ENCODE results near the gene ADAM8.
"Not testable (repeated sequence)": the region's sequence is repeated elsewhere in the genome, so short reads cannot be mapped to it uniquely, and the experiment has no call there.

The ADAM8 gene

DNA sequence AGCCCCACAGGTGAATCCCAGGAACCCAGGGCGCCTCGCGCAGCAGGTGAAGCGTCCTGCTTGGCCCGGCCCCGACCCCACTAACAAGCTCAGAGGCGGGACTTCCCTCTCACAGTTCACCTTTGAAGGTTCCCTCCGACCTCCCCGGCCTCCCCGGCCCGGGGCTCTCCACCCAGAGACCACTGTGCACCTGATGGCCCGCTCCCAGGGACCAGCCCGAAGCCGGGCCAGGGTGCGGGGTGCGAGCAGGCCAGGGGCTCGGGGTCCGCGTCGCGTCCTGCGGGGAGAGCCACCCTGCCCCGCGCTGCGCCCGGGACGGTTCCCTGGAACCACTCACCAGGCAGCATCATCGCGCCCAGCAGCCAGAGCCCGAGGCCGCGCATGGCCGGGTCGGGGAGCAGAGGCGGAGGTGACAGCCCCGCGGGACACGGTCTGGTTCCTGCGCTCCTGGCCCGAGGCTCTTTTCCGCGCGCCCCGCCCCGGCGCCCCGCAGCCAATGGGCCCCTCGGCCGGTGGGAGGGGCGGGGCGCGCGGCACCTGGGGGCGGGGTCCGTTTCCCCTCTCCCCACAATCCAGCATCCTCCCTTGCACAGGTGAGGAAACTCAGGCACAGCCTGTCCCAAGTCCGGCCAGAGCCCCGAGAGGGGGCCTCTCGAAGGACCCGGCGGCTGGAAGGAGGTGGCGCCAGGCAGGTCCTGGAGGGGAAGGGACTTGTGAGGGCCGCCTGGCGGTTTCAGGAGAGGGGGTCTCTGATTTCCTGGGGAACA is at the start of gene ADAM8:
Gene ADAM8, minus strand, starts transcription at position 434 of the 767 bp plus-strand sequence. Its CDS starts 51 bp downstream, at position 383.
- DNase-seq = no peak

DNA sequence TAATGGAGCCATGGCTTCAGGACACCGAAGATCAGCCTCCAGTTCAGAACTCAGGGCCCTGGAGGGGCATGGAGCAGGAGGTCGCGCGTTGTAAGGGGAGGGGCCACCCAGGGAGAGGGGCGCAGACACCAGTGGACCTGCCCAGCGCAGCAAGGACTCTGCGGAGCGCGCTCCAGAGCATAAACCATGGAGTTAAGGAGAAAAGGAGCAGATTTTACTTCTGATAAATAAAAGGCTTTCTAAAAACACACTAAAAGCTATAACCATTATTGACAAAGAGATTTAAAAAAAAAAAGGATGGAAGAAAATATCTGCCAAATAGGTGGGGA is 49.5 kb upstream of the ADAM8 start:
- no peak for DNase-seq

DNA sequence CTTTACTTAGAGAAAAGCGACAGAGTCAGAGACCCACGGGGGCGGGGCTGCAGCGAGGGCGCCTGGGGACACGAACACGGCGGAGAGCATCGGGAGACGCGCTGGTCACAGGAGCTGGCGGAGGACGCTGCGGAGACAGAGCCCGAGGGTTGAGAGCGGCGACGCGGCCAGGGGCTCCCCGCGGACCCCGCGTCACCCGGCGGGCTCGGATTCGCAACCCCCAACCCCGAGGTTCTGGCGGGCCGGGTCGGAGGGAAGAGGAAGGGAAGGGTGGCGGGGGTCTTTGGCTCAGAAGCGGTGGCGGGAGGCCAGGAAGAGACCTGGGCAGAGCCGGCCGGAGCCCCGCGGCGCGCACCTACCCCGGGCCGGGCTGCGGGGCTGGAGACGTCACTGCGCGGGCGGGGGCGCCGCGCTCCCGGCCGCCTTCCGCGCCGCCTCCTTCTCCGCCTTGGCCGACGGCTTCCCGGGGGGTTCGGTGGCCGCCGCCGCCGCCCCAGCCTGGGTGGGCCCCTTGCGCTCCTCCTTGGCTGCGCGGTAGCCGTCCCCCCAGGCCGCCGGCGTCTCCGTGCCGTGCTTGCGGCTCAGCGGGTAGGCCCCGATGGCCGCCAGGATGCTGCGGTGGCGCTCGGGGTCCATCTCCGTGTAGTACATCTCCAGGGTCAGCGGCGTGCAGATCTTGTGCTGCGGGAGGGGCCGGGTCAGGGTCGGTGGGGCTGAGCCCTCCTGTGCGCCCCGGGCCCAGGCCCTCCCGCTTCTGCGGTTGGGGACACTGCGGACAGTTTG is 49.0 kb upstream of the ADAM8 start:
- DNase-seq = no peak

DNA sequence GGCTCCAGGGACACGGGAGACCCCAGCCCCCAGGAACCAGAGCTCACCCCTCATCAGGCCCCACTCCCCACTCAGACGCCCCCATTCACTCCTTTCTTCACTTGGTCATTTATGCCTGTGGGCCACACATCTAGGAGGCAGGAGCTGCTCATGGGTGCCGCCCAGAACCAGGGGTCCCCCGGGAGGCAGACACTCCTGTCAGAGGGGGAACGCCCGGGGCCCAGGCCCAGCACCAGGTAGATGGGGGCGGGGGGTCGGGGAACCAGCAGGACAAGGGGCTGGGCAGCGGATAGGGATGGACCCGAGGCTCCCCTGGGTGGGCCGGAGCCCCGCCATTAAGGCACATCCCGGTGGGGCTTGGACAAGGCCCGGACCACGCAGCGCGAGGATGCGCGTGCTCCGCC is 48.2 kb upstream of the ADAM8 start:
- DNase-seq = no peak

DNA sequence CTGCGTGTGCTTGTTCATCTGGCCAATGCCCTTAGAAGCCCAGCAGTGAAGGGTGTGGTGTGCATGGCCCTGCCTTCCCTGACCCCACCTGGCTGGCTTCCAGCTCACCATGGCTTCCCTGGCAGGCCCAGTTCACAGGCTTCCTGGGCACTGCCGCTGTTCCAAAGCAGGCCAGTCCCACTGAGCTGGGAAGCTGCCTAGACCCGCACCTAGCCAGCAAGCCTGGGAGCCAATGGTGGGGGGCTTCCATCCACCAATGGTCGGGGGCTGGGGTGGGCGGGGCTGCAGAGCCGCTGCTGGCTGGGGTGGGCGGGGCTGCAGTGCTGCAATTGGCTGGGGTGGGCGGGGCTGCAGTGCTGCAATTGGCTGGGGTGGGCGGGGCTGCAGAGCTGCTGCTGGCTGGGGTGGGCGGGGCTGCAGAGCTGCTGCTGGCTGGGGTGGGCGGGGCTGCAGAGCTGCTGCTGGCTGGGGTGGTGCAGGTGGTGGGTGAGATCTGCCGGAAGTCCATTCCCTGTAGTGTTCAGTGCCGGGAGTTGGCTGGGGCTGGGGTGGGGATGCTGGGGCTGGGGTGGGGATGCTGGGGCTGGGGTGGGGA is 47.6 kb upstream of the ADAM8 start:
- peak; percentile 82 for DNase-seq

DNA sequence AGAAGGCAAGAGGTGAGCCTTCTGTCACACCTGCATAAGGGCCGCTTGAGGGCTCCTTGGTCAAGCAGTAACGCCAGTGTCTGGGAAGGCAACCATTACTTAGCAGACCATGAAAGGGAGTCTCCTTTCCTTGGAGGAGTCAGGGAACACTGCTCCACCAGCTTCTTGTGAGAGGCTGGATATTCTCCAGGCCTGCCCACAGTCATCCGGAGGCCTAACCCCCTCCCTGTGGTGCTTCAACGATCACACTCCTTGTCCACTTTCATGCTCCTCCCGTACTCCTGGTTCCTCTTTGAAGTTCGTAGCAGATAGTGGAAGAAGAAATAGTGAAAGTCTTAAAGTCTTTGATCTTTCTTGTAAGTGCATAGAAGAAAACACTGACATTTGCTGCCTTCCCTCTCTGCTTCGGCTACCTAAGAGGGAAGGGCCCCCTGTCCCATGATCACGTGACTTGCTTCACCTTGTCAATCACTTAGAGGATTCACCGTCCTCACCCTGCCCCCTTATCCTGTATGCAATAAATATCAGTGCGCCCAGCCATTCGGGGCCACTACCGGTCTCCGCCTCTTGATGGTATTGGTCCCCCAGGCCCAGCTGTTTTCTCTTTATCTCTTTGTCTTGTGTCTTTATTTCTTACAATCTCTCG is 45.5 kb upstream of the ADAM8 start:
- DNase-seq = not testable (repeated sequence)

DNA sequence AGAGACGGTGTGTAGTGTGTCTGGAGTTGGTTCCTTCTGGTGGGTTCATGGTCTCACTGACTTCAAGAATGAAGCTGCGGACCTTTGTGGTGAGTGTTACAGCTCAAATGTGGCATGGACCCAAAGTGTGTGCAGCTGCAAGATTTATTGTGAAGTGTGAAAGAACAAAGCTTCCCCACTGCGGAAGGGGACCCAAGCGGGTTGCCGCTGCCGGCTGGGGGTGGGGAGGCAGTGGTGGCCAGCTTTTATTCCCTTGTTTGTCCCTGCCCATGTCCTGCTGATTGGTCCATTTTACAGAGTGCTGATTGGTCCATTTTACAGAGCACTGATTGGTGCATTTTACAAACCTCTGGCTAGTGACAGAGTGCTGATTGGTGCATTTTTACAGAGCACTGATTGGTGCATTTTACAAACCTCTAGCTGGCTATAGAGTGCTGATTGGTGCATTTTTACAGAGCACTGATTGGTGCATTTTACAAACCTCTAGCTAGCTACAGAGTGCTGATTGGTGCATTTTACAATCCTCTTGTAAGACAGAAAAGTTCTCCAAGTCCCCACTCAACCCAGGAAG is 44.3 kb upstream of the ADAM8 start:
- DNase-seq = not testable (repeated sequence)

DNA sequence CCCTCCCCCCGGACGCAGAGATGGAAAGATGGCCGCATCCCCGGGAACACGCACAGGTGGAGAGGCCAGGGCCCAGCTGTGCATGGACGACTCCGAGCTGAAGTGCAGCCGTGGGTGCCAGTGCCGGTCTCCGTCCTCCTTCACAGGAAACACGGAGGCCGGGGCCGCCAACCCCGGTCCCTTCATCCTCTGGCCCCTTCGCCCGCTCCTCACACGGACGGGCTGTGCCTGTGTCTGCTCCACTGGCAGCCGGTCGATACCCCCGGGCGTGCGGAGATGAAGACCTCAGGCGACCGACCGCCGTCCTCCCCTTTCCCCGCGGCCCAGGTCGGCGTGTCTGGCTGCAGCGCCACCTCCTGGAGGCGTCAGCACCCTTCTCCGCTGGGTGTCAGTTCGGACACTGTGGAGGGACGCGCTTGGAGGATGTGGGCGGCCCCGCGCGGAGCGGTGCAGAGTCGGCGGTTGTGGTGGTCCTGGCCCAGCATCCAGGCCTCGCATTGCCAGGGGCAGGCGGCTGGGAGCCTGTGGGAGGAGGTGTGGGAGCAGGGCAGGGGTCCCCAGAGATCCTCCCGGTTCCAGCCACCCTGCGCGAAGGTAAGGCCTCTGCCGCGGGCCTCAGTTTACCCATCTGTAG is 41.9 kb upstream of the ADAM8 start:
- DNase-seq = peak; percentile 61

DNA sequence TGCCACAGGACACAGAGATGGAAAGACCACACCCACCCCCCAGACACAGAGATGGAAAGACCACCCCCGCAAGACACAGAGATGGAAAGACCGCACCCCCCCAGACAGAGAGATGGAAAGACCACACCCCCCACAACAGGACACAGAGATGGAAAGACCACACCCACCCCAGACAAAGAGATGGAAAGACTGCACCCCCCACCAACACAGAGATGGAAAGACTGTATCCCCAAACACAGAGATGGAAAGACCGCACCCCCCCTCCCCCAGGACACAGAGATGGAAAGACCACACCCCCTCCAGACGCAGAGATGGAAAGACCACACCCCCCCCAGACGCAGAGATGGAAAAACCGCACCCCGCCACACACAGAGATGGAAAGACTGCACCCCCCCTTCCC is 40.1 kb upstream of the ADAM8 start:
- DNase-seq = no peak

DNA sequence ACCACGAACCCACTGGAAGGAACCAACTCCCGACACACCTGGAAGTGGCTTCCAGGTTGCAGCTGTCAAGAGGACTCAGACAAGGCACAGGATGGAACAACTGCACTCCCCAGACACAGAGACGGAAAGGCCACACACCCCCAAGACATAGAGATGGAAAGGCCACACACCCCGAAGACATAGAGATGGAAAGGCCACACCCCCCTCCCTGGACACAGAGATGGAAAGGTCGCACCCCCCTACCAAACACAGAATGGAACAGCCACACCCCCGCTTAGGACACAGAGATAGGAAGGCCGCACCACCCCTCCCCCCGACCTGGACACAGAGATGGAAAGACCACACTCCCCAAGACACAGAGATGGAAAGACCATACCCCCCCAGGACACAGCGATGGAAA is 39.6 kb upstream of the ADAM8 start:
- DNase-seq = no peak

DNA sequence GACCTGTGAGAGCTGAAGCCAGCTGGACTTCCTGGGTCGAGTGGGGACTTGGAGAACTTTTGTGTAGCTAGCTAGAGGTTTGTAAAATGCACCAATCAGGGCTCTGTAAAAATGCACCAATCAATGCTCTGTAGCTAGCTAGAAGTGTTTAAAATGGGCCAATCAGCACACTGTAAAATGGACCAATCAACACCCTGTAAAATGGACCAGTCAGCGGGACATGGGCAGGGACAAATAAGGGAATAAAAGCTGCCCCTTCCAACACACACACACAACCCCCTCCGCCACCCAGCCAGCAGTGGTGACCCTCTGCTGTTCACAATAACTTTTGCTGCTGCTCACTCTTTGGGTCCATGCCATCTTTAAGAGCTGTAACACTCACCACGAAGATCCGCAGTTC is 39.2 kb upstream of the ADAM8 start:
- DNase-seq = no peak

DNA sequence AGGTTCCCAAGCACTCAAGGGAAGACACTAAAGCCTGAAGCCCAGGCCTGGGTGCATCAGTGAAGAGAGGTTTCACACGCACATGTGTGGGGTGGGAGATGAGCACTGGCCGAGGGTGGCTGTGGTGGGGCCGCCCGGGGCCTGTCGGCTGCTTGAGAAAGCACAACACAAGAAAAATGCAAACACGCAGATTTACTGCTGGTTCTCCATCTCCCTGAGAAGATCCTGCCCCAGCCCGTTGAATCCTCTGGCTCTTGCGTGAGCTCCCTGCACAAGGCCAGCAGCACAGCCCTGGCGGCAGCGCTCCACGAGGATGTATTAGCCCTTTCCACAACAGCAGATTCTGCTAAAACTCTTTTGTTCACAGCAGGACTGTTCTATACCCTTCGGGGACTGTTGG is 38.2 kb upstream of the ADAM8 start:
- no peak for DNase-seq

DNA sequence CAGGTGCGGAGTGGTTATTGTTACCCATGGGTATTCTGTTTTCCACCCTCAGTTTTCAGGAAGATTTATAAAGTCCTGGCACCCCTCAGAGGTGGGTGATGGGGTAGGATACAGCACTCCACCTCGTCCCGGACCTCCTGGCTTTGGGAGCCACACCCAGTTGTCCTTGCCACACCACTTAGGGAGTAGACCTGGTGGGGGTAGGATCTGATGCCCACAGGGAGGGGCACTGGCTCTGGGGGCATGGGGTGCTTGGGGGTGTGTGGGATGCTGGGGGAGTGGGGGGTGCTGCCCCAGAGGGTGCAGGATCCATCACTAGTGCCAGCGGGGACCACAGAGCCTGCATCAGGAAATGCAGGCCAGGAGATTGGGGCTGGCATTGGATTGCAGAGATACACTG is 36.5 kb upstream of the ADAM8 start:
- DNase-seq = no peak

DNA sequence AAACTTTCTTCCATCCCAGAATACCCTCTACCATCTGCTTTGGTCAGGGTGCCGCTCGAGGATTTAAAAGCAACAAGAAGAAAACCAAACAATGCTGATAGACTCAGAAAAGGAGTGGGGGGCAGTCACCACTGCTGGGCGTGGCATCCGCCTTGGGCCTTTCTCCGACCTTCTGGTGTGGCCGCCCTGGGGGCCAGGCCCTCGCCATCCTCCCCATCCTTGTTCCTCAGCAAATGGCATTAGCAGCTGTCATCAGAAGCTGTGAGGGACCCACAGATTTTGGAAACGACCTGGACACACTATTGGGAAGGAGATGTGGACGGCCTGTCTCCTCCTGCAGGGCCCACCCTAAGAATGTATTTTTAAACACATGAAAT is 36.1 kb upstream of the ADAM8 start:
- no peak for DNase-seq

DNA sequence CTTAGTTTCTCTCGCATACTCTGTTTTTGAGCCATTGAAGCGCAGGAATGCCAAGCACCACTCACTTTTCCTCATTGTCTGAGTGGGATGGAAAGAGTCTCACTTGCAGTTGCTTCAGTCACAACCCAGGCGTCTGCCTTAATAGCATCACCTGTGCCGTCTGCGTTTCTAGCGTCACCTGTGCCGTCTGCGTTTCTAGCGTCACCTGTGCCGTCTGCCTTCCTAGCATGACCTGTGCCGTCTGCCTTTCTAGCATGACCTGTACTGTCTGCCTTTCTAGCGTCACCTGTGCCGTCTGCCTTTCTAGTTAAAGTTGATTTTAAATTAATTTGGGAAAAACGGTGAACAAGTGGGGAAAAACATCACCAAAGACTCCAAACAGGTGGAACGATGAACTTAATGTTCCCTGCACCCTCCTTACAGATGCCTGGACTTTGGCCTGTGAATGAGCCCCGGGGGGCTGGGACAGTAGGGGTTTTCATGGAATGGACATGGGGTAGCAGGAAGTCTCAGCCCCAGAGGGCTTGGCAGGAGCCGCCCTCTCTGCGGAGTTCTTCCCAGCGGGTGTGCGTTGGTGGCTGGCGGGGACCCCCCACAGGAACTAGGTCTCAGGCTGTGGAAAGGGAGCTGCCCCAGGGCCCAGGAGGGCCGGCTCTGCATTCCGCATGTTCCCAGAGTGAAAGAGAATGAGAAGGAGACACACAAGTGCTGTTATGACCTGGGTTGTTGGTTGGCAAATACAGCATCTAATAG is 35.5 kb upstream of the ADAM8 start:
- no peak for DNase-seq

DNA sequence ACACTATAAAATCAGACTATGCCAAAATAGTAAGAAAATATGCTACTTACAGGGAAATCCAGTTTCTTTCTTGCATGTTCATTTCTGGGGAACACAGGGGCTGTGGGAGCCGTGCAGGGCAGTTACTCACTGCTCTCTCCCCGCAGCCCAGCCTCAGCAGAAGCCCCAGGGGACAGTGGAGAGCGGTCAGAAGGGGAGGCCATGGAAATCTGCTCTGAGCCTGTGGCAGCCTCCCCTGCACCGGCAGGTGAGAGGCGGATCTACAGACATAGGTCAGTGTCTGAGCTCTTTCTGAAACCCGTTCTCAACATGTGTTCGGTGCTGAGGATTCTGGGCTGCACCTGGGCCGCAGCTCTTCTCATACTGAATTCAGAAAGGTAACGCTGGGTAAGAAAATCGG is 34.9 kb upstream of the ADAM8 start:
- no peak for DNase-seq

DNA sequence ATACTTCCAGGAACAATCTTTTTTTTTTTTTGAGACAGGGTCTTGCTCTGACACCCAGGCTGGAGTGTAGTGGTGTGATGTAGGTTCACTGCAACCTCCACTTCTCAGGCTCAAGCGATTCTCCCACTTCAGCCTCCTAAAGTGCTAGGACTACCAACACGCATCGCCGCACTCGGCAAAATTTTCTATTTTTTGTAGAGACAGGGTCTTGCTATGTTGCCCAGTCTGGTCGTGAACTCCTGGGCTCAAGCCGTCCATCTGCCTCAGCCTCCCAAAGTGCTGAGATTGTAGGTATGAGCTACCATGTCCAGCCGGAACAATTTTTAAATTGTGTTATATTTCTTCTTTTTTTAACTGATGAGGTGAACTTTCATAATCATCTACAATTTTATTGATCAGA is 34.1 kb upstream of the ADAM8 start:
- no peak for DNase-seq

DNA sequence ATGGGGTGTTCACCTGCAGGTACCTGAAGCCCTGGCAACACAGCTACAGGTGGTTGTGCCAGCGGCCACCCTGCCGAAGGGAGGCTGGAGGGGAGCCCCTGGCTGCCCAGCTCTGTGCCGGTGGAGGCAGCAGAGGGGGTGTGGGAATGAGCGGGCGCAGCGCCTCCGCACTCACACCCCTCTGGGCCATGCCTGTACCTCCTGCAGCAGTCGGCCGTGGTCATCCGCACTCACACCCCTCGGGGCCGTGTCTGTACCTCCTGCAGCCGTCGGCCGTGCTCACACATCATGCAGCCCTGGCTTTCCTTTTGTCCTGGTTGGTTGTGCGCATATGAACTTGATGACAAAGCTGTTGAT is 33.7 kb upstream of the ADAM8 start:
- DNase-seq = no peak

DNA sequence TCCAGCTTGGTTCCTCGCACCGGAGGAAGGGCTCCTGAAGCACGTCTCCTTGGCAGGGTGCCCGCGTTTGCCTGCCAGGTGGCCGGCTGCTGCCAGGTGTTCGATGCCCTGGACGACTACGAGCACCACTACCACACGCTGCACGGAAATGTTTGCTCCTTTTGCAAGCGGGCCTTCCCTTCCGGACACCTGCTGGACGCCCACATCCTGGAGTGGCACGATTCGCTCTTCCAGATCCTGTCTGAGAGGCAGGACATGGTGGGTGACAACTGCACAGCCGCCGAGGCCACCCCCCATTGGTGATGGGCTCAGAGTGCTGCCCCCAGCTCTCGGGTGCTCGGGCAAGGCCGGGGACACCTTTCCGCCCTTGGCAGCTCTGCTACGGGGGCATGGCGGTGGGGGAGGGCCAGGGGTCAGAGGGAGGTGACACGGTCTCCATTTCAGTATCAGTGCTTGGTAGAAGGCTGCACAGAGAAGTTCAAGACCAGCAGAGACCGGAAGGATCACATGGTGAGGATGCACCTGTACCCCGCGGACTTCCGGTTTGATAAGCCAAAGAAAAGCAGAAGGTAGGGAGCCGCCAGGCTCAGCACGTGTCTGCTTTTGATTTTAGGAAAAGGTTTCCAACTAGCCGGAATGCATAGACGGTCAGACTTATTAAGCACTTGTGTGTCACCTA is 33.2 kb upstream of the ADAM8 start:
- DNase-seq = peak; percentile 69

DNA sequence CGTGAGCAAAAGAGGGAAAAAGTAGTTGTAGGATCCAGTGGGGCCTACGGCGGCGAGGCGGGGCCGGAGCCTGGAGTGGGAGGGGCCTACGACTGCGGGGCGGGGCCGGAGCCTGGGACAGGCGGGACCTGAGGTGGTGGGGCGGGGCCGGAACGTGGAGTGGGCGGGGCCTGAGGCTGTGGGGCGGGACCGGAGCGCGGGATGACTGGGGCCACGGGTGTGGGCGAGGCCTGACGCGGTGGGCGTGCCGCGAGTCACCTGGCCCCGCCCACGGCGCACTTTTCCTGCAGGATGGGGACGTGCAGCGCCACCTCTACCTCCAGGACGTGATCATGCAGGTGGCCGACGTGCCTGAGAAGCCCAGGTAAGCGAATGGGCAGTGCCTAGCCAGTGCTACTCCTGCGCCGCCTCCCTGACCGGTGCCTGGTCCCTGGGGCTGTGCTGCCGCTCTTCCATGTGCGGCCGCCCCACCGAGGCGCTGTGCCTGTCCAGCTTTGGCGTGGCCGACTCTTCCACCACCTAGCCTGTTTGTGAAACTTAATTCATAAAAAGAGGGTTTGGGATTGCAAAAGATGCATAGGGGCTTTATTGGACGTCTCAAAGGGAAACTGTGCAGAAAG is 32.5 kb upstream of the ADAM8 start:
- peak; percentile 86 for DNase-seq
